Measurements from ENCODE around the gene RGMB. TPM values are rescaled to one million over a fixed set of nuclear protein-coding genes. Genes with fewer than 3 reads are reported as not detected.
"Not testable (repeated sequence)": the region's sequence is repeated elsewhere in the genome, so short reads cannot be mapped to it uniquely, and the experiment has no call there.

The RGMB gene
- total RNA-seq, 3 donors from 2014 or later (not counting 1 experiment from before 2014, with no cell fraction given): 0.35 to 1.5 (median 0.86) TPM

DNA sequence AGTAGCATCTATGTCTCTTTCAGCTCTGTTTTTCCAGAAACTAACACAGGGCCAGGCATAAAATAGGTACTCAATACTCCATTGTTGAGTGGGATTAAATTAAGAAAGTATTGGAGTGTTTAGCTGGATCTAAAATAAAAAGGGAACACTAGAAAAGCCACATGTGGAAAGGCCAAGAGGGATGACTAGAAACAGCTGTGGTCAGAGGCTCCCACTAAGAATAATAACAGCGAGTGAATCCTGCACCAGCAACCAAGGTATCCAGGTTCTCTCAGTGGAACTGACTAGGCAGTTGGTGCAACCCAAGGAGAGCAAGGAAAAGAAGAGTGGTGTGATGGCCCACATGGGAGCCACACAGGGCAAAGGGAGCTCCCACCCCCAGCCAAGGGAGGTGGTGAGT is 31.5 kb upstream of the RGMB start:
- H3K4me1 Mint-ChIP-seq: no peaks in the 10 kb centered on the region
- WGBS (ENCODE audit: insufficient coverage): 85% methylated on average over 1 of the region's 1 CpG
- H3K36me3 ChIP-seq (ENCODE audit: control insufficient read depth, insufficient read depth, low read length): no peaks in the 10 kb centered on the region

DNA sequence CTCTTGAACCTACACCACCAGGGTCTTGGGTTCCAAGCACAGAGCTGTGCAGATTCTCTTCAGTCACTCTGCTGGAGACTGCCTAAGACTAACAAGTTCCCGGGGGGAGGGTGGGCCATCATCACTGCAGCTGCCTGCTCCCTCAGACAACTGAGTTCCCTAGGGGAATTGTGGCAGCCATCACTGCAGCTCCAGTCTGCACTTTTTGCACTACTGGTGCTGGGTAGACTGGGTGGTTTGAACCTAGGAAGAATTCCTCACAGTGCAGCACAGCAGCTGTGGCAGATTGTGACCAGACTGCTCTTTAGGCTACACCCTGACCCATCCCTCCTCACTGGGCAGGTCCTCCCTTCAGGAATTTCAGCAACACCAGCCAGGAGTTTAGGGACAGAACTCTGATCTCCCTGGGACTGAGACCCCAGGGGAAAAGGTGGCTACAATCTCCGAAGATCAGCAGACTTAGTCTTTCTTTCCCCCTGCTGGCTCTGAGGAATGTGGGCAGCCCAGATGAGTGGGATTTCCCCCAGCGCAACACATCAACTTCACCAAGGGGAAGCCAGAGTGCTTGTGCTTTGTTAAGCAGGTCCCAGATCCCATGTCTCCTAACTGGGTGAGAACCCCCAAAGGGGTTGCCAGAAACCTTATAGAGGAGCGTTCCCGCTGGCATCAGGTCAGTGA is 30.9 kb upstream of the RGMB start:
- Mint-ChIP-seq H3K36me3 (no peaks in the 10 kb centered on the region), H3K4me3 (no peak overlapping the region), H3K9me3 (peaks cover 3 to 7% of the 10 kb centered on the region in 2 donors), H3K4me1 (no peaks in the 10 kb centered on the region), H3K27me3 (ENCODE audit: low read depth in 2 of 2) (peaks cover 10 to 11% of the 10 kb centered on the region in 2 donors), H3K27ac (no peak overlapping the region)
- DNase-seq (no peak), ATAC-seq (no peak)
- Histone ChIP-seq H3K27ac (ENCODE audit: low read length) (no peak overlapping the region), H3K27me3 (ENCODE audit: control insufficient read depth, insufficient read depth, low read length) (peaks cover 2% of the 10 kb centered on the region), H3K4me3 (ENCODE audit: low read length) (no peak overlapping the region), H3K9me3 (ENCODE audit: control insufficient read depth, insufficient read depth, low read length) (no peaks in the 10 kb centered on the region), H3K36me3 (ENCODE audit: control insufficient read depth, insufficient read depth, low read length) (no peaks in the 10 kb centered on the region), H3K4me1 (ENCODE audit: control insufficient read depth, insufficient read depth, low read length) (no peaks in the 10 kb centered on the region)
- WGBS (ENCODE audit: insufficient coverage): 86% methylated on average over 5 of the region's 5 CpGs
- TF ChIP-seq, protein P1, sequence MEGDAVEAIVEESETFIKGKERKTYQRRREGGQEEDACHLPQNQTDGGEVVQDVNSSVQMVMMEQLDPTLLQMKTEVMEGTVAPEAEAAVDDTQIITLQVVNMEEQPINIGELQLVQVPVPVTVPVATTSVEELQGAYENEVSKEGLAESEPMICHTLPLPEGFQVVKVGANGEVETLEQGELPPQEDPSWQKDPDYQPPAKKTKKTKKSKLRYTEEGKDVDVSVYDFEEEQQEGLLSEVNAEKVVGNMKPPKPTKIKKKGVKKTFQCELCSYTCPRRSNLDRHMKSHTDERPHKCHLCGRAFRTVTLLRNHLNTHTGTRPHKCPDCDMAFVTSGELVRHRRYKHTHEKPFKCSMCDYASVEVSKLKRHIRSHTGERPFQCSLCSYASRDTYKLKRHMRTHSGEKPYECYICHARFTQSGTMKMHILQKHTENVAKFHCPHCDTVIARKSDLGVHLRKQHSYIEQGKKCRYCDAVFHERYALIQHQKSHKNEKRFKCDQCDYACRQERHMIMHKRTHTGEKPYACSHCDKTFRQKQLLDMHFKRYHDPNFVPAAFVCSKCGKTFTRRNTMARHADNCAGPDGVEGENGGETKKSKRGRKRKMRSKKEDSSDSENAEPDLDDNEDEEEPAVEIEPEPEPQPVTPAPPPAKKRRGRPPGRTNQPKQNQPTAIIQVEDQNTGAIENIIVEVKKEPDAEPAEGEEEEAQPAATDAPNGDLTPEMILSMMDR (IDR thresholded peaks at IDR 0.05): no peak
- intact Hi-C loops (cut with micrococcal nuclease): no loop called here

More for the DNA sequence above, 31.5 kb upstream of the RGMB start:
- DNase-seq (no peak), ATAC-seq (no peak)
- intact Hi-C loops (cut with micrococcal nuclease): no loop called here
- Mint-ChIP-seq H3K4me3 (no peak overlapping the region), H3K27me3 (ENCODE audit: low read depth in 2 of 2) (peaks cover 10 to 11% of the 10 kb centered on the region in 2 donors), H3K9me3 (peaks cover 3 to 7% of the 10 kb centered on the region in 2 donors), H3K27ac (no peak overlapping the region), H3K36me3 (no peaks in the 10 kb centered on the region)
- TF ChIP-seq, protein P1 (IDR thresholded peaks at IDR 0.05): no peak
- no peaks in the 10 kb centered on the region for H3K9me3 ChIP-seq (ENCODE audit: control insufficient read depth, insufficient read depth, low read length)
- no peaks in the 10 kb centered on the region for H3K4me1 ChIP-seq (ENCODE audit: control insufficient read depth, insufficient read depth, low read length)
- peaks cover 2% of the 10 kb centered on the region for H3K27me3 ChIP-seq (ENCODE audit: control insufficient read depth, insufficient read depth, low read length)
- H3K27ac ChIP-seq (ENCODE audit: low read length): no peak overlapping the region
- no peak overlapping the region for H3K4me3 ChIP-seq (ENCODE audit: low read length)

DNA sequence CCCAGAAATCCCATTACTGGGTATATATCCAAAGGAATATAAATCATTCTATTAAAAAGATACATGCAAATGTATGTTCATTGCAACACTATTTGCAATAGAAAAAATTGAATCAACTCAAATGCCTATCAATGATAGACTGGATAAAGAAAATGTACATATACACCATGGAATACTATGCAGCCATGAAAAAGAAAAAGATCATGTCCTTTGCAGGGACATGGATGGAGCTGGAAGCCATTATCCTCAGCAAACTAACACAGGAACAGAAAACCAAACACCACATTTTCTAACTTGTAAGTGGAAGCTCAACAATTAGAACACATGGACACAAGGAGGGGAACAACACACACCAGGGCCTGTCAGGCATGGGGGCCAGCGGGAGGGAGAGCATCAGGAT is 25.2 kb upstream of the RGMB start:
- H3K27me3 Mint-ChIP-seq (ENCODE audit: low read depth in 2 of 2): peaks cover 15 to 20% of the 10 kb centered on the region in 2 donors
- H3K36me3 ChIP-seq (ENCODE audit: control insufficient read depth, insufficient read depth, low read length); H3K27ac ChIP-seq (ENCODE audit: low read length); H3K4me3 Mint-ChIP-seq; H3K4me1 ChIP-seq (ENCODE audit: control insufficient read depth, insufficient read depth, low read length); H3K4me1 Mint-ChIP-seq; DNase-seq; intact Hi-C loops (cut with micrococcal nuclease); H3K27me3 ChIP-seq (ENCODE audit: control insufficient read depth, insufficient read depth, low read length); ATAC-seq; H3K9me3 ChIP-seq (ENCODE audit: control insufficient read depth, insufficient read depth, low read length); H3K27ac Mint-ChIP-seq; H3K4me3 ChIP-seq (ENCODE audit: low read length); H3K36me3 Mint-ChIP-seq; H3K9me3 Mint-ChIP-seq: not testable (repeated sequence)
- 91% methylated on average over 1 of the region's 1 CpG for WGBS (ENCODE audit: insufficient coverage)

DNA sequence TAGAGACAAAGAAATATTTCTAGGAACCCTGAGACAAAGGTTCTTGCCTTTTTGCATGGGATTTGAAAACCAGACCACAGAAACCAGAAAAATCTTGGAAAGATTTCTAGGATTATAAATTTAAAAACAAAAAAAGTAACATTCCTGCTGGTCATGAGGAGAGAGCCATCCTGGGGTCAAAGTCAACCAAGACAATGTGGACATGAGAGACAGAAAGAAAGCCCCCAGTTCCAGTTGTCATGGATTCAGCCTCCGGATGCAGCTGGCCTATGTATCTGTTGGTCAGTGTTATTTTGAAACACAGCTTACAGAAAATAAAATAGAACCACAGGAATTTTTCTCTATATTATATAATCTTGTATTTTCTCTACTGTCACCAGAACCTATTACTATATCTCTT is 24.4 kb upstream of the RGMB start:
- H3K4me3 Mint-ChIP-seq: no peak overlapping the region
- no peaks in the 10 kb centered on the region for H3K4me1 ChIP-seq (ENCODE audit: control insufficient read depth, insufficient read depth, low read length)
- intact Hi-C loops (cut with micrococcal nuclease): no loop called here
- H3K4me1 Mint-ChIP-seq: no peaks in the 10 kb centered on the region
- peaks cover 10 to 20% of the 10 kb centered on the region in 2 donors for H3K27me3 Mint-ChIP-seq (ENCODE audit: low read depth in 2 of 2)
- H3K4me3 ChIP-seq (ENCODE audit: low read length): no peak overlapping the region
- H3K9me3 Mint-ChIP-seq: peaks cover 3 to 5% of the 10 kb centered on the region in 2 donors
- TF ChIP-seq, protein P1 (IDR thresholded peaks at IDR 0.05): no peak
- DNase-seq (no peak), ATAC-seq (no peak)
- no peak overlapping the region for H3K27ac ChIP-seq (ENCODE audit: low read length)
- peaks cover 2% of the 10 kb centered on the region for H3K9me3 ChIP-seq (ENCODE audit: control insufficient read depth, insufficient read depth, low read length)
- no peaks in the 10 kb centered on the region for H3K36me3 ChIP-seq (ENCODE audit: control insufficient read depth, insufficient read depth, low read length)
- H3K36me3 Mint-ChIP-seq: no peaks in the 10 kb centered on the region
- no peak overlapping the region for H3K27ac Mint-ChIP-seq
- WGBS (ENCODE audit: insufficient coverage): no CpG with 5 or more reads among the region's 1 CpG
- H3K27me3 ChIP-seq (ENCODE audit: control insufficient read depth, insufficient read depth, low read length): no peaks in the 10 kb centered on the region
